DND-41 (cell line): ENCODE data around the gene PHYHD1.

ENCODE experiments used
- ATAC-seq: fragments of 200-7000 bp; cut with Tn5 transposase; 3 replicates; pipeline ENCODE4 v1.9.1; 2021; ENCODE audit warnings: low read depth; ENCODE audit not compliant: insufficient read depth
- DNase-seq: peaks from one replicate; pipeline ENCODE4 v3.0.0-alpha.2; 2020
- H2AFZ ChIP-seq: 2 replicates; pipeline ENCODE4 v1.6.0; 2012; ENCODE audit warnings: low read depth, low read length
- H3K27ac ChIP-seq: 2 replicates; pipeline ENCODE4 v1.5.1; 2012; ENCODE audit warnings: low read length, inconsistent platforms
- H3K27me3 ChIP-seq: fragments of 200-600 bp; sonication (generic); 2 replicates; pipeline ENCODE4 v1.6.0; 2012; ENCODE audit warnings: low read length, mild to moderate bottlenecking, inconsistent platforms; ENCODE audit not compliant: insufficient read depth, poor library complexity
- H3K36me3 ChIP-seq: 2 replicates; pipeline ENCODE4 v1.5.1; 2012; ENCODE audit warnings: low read length, inconsistent platforms; ENCODE audit not compliant: insufficient read depth
- H3K4me1 ChIP-seq: 2 replicates; pipeline ENCODE4 v1.5.1; 2012; ENCODE audit warnings: mild to moderate bottlenecking, low read length; ENCODE audit not compliant: insufficient read depth
- H3K4me2 ChIP-seq: 2 replicates; pipeline ENCODE4 v1.6.0; 2012; ENCODE audit warnings: mild to moderate bottlenecking, moderate library complexity, low read length, inconsistent platforms; ENCODE audit not compliant: insufficient read depth
- H3K4me3 ChIP-seq, 2 experiments: fragments of 200-600 bp in 1 of 2; shearing (Covaris generic) in 1 of 2; 2 replicates each; pipeline ENCODE4 v1.5.1; 2012 to 2016; ENCODE audit warnings: inconsistent platforms in 2 of 2, low read length in 2 of 2, mild to moderate bottlenecking in 2 of 2, low read depth in 1 of 2, moderate library complexity in 1 of 2
- H3K79me2 ChIP-seq: 2 replicates; pipeline ENCODE4 v1.6.0; 2012; ENCODE audit warnings: low read length, inconsistent platforms; ENCODE audit not compliant: insufficient read depth
- H3K9ac ChIP-seq: 2 replicates; pipeline ENCODE4 v1.6.0; 2012; ENCODE audit warnings: low read depth, mild to moderate bottlenecking, inconsistent platforms, low read length, moderate library complexity
- H3K9me3 ChIP-seq: 2 replicates; pipeline ENCODE4 v1.5.1; 2012; ENCODE audit warnings: low read length, moderate library complexity, mild to moderate bottlenecking, inconsistent platforms; ENCODE audit not compliant: insufficient read depth, severe bottlenecking
- H4K20me1 ChIP-seq: 2 replicates; pipeline ENCODE4 v1.6.0; 2012; ENCODE audit warnings: low read length; ENCODE audit not compliant: insufficient read depth
- EZH2 ChIP-seq: IDR thresholded peaks from 3 replicates; pipeline ENCODE4 v1.6.1; 2012; ENCODE audit warnings: borderline replicate concordance, low read depth, mild to moderate bottlenecking, moderate library complexity, low read length, inconsistent platforms; ENCODE audit not compliant: severe bottlenecking
- TF ChIP-seq, protein P1 (sequence below): IDR thresholded peaks from 2 replicates; pipeline ENCODE4 v1.5.1; 2012; ENCODE audit warnings: borderline replicate concordance, low read length, moderate library complexity, mild to moderate bottlenecking; ENCODE audit not compliant: poor library complexity, severe bottlenecking; ENCODE audit errors: extremely low read depth

The PHYHD1 gene

DNA sequence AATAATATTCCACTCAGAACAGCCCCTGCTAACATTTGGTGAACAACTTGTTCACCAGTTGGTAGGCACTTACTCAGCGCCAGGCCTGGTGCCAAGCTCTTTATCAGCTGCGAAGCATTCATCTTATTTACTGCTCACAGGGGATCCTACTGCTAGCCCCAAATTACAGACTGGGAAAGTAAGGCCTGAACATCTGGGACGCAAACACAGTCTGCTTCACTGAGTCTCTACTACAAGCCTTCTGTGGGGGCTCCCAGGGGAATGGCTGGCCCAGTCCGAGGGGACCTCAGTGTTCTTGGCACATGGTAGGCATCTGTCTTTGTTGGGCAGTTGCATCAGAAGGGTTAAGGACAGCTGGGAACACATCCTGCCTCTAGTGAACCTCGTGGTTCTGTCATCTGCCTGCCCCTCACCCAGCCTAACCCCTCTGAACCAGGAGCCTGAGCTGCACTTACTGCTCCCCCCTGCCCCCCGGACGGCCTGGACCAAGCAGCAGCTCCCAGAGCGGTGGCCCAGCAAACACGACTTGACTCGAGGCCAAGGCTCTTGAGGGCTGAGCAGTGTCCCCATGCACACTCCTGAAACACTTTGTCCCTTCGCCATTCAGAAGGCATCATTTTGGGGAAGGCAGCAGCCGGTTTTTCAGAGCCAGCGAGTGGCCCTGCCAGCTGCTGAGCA is at the start of gene PHYHD1:
TSS of gene PHYHD1 (plus strand) at position 602 of the 678 bp plus-strand sequence. CDS start 1,342 bp downstream, outside the sequence.
- Histone ChIP-seq H3K4me1 (no peaks in the 10 kb centered on the region), H3K27me3 (no peaks in the 10 kb centered on the region)

GRCh38 chr9:128877852-128878251 is 42.9 kb upstream of the PHYHD1 start:
- Histone ChIP-seq H3K36me3 (no peaks in the 10 kb centered on the region), H3K27ac (no peak overlapping the region), H3K4me3 (no peak overlapping the region), H3K4me2 (no peak overlapping the region), H4K20me1 (no peaks in the 10 kb centered on the region), H3K9me3 (no peaks in the 10 kb centered on the region), H3K9ac (no peak overlapping the region), H3K27me3 (no peaks in the 10 kb centered on the region), H2AFZ (no peak overlapping the region), H3K4me1 (peaks cover 10% of the 10 kb centered on the region), H3K79me2 (peaks cover 37% of the 10 kb centered on the region)
- ATAC-seq (no peak), DNase-seq (no peak)
- TF ChIP-seq, protein P1, sequence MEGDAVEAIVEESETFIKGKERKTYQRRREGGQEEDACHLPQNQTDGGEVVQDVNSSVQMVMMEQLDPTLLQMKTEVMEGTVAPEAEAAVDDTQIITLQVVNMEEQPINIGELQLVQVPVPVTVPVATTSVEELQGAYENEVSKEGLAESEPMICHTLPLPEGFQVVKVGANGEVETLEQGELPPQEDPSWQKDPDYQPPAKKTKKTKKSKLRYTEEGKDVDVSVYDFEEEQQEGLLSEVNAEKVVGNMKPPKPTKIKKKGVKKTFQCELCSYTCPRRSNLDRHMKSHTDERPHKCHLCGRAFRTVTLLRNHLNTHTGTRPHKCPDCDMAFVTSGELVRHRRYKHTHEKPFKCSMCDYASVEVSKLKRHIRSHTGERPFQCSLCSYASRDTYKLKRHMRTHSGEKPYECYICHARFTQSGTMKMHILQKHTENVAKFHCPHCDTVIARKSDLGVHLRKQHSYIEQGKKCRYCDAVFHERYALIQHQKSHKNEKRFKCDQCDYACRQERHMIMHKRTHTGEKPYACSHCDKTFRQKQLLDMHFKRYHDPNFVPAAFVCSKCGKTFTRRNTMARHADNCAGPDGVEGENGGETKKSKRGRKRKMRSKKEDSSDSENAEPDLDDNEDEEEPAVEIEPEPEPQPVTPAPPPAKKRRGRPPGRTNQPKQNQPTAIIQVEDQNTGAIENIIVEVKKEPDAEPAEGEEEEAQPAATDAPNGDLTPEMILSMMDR: no peak
- no peak for TF ChIP-seq EZH2

More for the DNA sequence above, at the start of gene PHYHD1:
- no peak within 1 kb of the TSS for H3K9ac ChIP-seq
- H3K4me2 ChIP-seq: no peak within 1 kb of the TSS
- peaks cover 25% of the 10 kb centered on the region for H3K36me3 ChIP-seq
- no peaks in the 10 kb centered on the region for H3K9me3 ChIP-seq
- H4K20me1 ChIP-seq: no peaks in the 10 kb centered on the region
- H3K4me3 ChIP-seq: no peak within 1 kb of the TSS
- H3K79me2 ChIP-seq: no peaks in the 10 kb centered on the region
- DNase-seq: no peak
- ATAC-seq: 0 out of 3 replicates have a peak, but pooled peaks have one; percentile 35
- no peak for TF ChIP-seq EZH2
- TF ChIP-seq, protein P1: no peak
- no peak within 1 kb of the TSS; the same call in 1 of the 2 replicates for H3K27ac ChIP-seq
- no peak within 1 kb of the TSS for H2AFZ ChIP-seq

DNA sequence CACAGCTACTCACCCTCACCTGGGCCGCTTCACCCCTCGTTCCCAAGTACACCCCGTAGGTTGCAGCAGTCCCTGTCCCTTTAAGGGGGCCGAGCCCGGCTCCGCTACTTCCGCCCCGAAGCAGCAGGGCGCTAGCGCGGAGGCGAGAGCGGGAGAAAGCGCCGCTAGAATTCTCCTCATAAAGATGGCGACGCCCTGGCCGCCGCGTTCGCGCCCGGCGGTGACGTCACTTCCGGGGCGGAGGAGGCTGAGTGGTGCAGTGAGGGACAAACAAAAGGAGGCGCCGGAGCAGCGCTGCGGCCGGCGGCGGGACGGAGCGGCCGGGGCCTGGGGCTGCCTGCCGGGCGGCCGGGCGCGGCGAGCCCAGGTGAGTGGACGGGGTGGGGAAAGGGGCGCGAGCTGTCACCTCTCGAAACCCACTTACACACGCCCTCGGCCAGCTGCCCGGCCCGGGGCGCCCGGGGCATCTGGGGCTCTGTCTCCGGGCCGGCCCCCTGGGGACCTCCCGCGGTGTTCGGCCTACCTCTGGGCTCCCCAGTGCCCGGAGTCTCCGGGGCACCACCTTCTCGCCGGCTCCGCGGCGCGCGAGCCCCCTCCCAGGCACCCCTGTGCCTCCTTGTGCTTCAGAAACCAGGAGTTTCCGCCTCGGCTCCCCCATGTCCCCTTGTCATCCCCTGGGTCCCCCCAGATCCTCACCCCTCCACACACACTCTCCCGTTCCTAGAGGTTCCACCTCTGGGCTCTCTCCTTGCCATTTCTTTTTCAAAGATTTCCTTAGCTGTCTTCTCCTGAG is 38.7 kb upstream of the PHYHD1 start, which contains the start of the genes KYAT1 and LRRC8A:
TSS of gene KYAT1 (minus strand) at position 67 of the 793 bp plus-strand sequence. CDS start 36,545 bp downstream, outside the sequence.
TSS of gene LRRC8A (plus strand) at position 250 of the 793 bp plus-strand sequence. CDS start 25,032 bp downstream, outside the sequence.
- Histone ChIP-seq H2AFZ (peak within 1 kb of the TSS; percentile 89), H3K4me2 (peak within 1 kb of the TSS; percentile 92), H3K9me3 (no peaks in the 10 kb centered on the region), H3K27ac (peak within 1 kb of the TSS; percentile 88), H3K4me1 (peaks cover 26% of the 10 kb centered on the region), H3K79me2 (peaks cover 69% of the 10 kb centered on the region), H3K9ac (peak within 1 kb of the TSS; percentile 85), H4K20me1 (peaks cover 7% of the 10 kb centered on the region; the same call in 1 of the 2 replicates), H3K4me3 (peak within 1 kb of the TSS; percentile 95 to 96), H3K36me3 (peaks cover 20% of the 10 kb centered on the region), H3K27me3 (no peaks in the 10 kb centered on the region)
- ATAC-seq (peak; percentile 92), DNase-seq (peak; percentile 98)
- no peak for TF ChIP-seq EZH2
- TF ChIP-seq, protein P1: no peak
